Kidney (tissue), 14 donors: ENCODE measurements around the gene ZC3H13. TPM values are rescaled to one million over a fixed set of nuclear protein-coding genes. Genes with fewer than 3 reads are reported as not detected.

Experiments used
- DNase-seq, 5 donors: peaks; one replicate each; pipeline ENCODE4 v3.0.0-alpha.2; 2013 to 2020
- FAIRE-seq: peaks from 2 replicates; lab custom pipeline; 2012; peaks lifted over from hg19 to GRCh38; lab: Jason Lieb, UNC
- H3K27ac ChIP-seq, 2 donors: one replicate each; pipeline ENCODE4 v1.7.0; 2013; ENCODE audit warnings: low read depth in 2 of 2, low read length in 2 of 2, inconsistent platforms in 1 of 2
- H3K27me3 ChIP-seq: one replicate; pipeline ENCODE4 v1.7.1; 2013; ENCODE audit warnings: low read length, inconsistent platforms; ENCODE audit not compliant: control insufficient read depth, insufficient read depth
- H3K36me3 ChIP-seq, 3 donors: one replicate each; pipeline versions ENCODE4 v1.7.0 to v1.7.1; 2013; ENCODE audit warnings: low read length in 3 of 3, control low read depth in 1 of 3, inconsistent platforms in 1 of 3; ENCODE audit not compliant: insufficient read depth in 3 of 3, control insufficient read depth in 2 of 3
- H3K4me1 ChIP-seq, 3 donors: one replicate each; pipeline versions ENCODE4 v1.7.0 to v1.7.1; 2013; ENCODE audit warnings: low read length in 3 of 3, inconsistent platforms in 1 of 3, low read depth in 1 of 3; ENCODE audit not compliant: control insufficient read depth in 2 of 3, insufficient read depth in 2 of 3
- H3K4me3 ChIP-seq, 3 donors: one replicate each; pipeline versions ENCODE4 v1.7.0 to v1.8.1; 2013; ENCODE audit warnings: low read length in 3 of 3, control low read depth in 1 of 3, inconsistent platforms in 1 of 3
- H3K9ac ChIP-seq, 3 donors: one replicate each; pipeline versions ENCODE4 v1.7.0 to v1.7.1; 2013; ENCODE audit warnings: low read length in 3 of 3, control low read depth in 1 of 3, inconsistent platforms in 1 of 3
- H3K9me3 ChIP-seq, 3 donors: one replicate each; pipeline versions ENCODE4 v1.7.0 to v1.7.1; 2013; ENCODE audit warnings: low read length in 3 of 3, control low read depth in 1 of 3, inconsistent platforms in 1 of 3; ENCODE audit not compliant: control insufficient read depth in 2 of 3, insufficient read depth in 1 of 3
- CTCF ChIP-seq: IDR thresholded peaks from 3 replicates; pipeline ENCODE4 v1.5.1; 2012; ENCODE audit warnings: mild to moderate bottlenecking, moderate library complexity, borderline replicate concordance; ENCODE audit not compliant: insufficient read depth; ENCODE audit errors: extremely low read depth
- intact Hi-C: fragments of 100-400 bp; cut with DNase I; formaldehyde crosslinking; loops from one replicate; pipeline ENCODE4 v1.11.1; 2022
- polyA plus RNA-seq: library from polyadenylated mRNA; stranded (reverse); fragments of 350-450 nt; fragmentation: Illumina TruSeq; extraction: RNeasy Lipid Tissue Mini Kit (QIAGEN cat#74804); gene quantifications from one replicate; pipeline ENCODE4 v1.2.3, GENCODE V29; 2014; ENCODE audit warnings: low read depth, low replicate concordance; ENCODE audit not compliant: insufficient read depth
- total RNA-seq: library from RNA; stranded (reverse); fragmentation: NEBNext Ultra II Directional; extraction: Animal tissue kit (Norgen Biotek cat#: 25700); gene quantifications from one replicate; pipeline ENCODE4 v1.2.1, GENCODE V29; 2021
- donor health status: control.
- donor health status: control.
- donor health status: control.
- donor health status: control.
- donor health status: control.
- donor health status: DM: yes; HTN: yes; CAD: no.
- donor health status: Normal renal cell carcinoma (clear cell type).

ZC3H13 gene
- total and polyA plus RNA-seq, 2 donors from 2014 or later, result 6.4 to 53.1 TPM

DNA sequence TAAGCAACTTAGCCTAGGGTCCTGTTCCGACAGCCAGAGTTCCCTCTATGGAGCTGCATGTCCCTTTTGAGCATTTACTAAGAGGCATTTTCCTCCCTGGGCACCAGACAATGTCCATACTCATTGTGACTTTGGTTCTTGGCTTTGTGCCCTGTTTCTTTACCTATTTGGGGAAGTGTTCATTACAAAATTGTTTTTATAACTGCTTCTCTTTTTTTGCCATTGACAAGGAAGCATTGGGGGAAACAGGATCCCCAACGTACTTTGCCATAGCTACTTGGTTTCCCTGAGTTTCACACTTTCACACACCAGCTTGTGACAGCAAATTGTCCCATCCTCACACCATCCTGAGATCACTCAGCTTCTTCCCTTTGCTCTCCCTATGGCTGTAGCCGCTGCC, 119.9 kb downstream of the ZC3H13 start:
- Histone ChIP-seq H3K27me3 (no peaks in the 10 kb centered on the region), H3K4me1 (peaks cover 0 to 5% (median 2%) of the 10 kb centered on the region in 3 donors), H3K27ac (no peak overlapping the region), H3K9me3 (no peaks in the 10 kb centered on the region), H3K9ac (no peak overlapping the region), H3K36me3 (no peaks in the 10 kb centered on the region), H3K4me3 (no peak overlapping the region)
- DNase-seq (no peak), FAIRE-seq (no peak)
- intact Hi-C loops, result no loop called here
- no peak for TF ChIP-seq CTCF

DNA sequence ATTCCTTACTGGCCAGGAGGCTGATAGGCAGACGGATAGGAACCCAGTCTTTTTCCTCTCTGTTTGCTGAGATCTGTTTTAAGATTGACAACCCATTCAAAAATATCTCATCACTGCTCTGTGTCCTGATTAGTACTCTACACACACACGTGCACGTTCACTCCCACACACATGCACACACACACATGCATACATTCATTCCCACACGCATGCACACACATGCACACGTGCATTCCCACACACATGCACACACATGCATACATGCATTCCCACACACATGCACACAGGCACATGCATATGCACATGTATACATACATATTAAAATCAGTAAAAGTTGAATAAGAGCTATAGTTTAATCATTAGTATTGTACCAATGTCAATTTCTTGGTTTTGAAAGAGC, 120.4 kb downstream of the ZC3H13 start:
- intact Hi-C loops, result no loop called here
- H3K27ac ChIP-seq, result no peak overlapping the region
- no peak overlapping the region for H3K4me3 ChIP-seq
- DNase-seq (no peak), FAIRE-seq (no peak)
- no peak for TF ChIP-seq CTCF
- H3K9ac ChIP-seq, result no peak overlapping the region
- H3K4me1 ChIP-seq, result peaks cover 0 to 5% (median 2%) of the 10 kb centered on the region in 3 donors
- no peaks in the 10 kb centered on the region for H3K9me3 ChIP-seq
- H3K36me3 ChIP-seq, result no peaks in the 10 kb centered on the region
- no peaks in the 10 kb centered on the region for H3K27me3 ChIP-seq

DNA sequence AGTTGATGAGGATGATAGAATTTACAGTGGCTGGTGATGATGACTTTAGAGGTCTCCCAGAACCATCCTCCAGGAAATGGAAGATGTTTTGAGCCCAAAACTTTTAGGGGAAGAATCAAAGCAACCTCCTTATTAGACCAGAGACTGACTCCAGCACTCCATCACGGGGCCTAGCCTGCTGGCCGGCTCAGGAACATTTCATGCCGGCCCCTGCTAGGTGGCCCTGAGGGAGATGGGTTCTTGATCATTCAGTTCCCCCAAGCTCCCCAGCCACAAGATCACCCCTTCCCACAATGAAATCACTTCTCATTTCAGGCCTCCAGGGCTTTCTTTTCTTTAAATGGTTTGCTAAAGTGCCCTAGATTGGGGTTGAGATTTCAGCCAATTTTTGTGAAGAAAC, 121.3 kb downstream of the ZC3H13 start:
- FAIRE-seq, result no peak
- Histone ChIP-seq H3K36me3 (no peaks in the 10 kb centered on the region), H3K4me1 (peaks cover 0 to 5% (median 2%) of the 10 kb centered on the region in 3 donors), H3K9ac (no peak overlapping the region), H3K27me3 (no peaks in the 10 kb centered on the region), H3K27ac (no peak overlapping the region), H3K9me3 (no peaks in the 10 kb centered on the region), H3K4me3 (no peak overlapping the region)
- intact Hi-C loops, result no loop called here
- no peak for TF ChIP-seq CTCF
- DNase-seq, result no peak

DNA sequence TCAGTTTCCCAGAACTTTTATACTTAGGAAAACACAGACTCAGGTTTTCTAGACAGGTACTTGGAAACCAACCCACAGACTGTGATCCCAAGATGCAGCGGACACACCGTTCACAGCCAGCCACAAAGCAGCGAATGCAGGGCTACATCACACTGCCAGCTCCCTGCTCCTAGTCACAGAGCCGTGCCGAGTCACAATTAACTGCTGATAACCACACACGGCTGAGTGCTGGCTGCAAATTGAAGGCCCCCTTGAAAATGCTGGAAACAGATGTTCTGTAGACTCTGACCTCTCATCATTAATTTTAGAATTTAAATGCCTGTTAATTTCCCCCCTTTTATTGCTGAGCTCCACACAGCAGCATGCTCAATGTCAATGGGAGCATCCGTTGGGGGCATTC, 122.4 kb downstream of the ZC3H13 start:
- peaks cover 0 to 5% (median 2%) of the 10 kb centered on the region in 3 donors for H3K4me1 ChIP-seq
- TF ChIP-seq CTCF, result no peak
- H3K4me3 ChIP-seq, result no peak overlapping the region
- DNase-seq (peak in 1 of 5 donors; percentile 35), FAIRE-seq (no peak)
- H3K9ac ChIP-seq, result no peak overlapping the region
- H3K27me3 ChIP-seq, result no peaks in the 10 kb centered on the region
- no peaks in the 10 kb centered on the region for H3K9me3 ChIP-seq
- intact Hi-C loops, result no loop called here
- H3K27ac ChIP-seq, result no peak overlapping the region
- H3K36me3 ChIP-seq, result no peaks in the 10 kb centered on the region
